Measurements from ENCODE around the gene ZNF397. TPM values are rescaled to one million over a fixed set of nuclear protein-coding genes. Genes with fewer than 3 reads are reported as not detected.
A peak's percentile ranks its signal among the peaks of the same experiment; 100 is the strongest.

Gene ZNF397
- total RNA-seq, 1 experiment from 2014 or later: 35.3 TPM

DNA sequence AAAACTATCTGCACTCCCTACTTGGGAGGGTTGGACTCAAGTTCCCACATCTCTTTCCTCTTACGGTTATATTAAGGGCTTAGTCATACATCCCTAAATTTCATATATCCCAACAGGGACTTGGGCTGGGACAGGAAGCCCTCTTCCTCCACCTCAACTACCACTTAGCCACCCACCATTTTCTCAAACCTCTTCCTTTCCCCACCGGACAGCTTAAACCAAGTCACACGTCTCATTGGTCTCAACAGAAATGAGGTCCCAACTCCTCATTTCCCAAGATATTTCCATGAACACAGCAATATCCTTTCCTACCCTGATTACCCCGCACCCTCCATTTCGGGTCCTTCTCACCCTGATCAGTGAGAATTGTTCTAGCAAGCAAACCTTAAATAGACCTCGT, 48.5 kb downstream of the ZNF397 start:
- Histone ChIP-seq H4K8ac (replicated peaks; ENCODE audit: insufficient read length, low read depth, low read length) (no peak overlapping the region), H3K14ac (ENCODE audit: insufficient read depth, low read length) (no peak overlapping the region), H2BK120ac (ENCODE audit: low read depth, low read length, poor library complexity, severe bottlenecking) (no peak overlapping the region), H2BK12ac (ENCODE audit: insufficient read length, low read depth, low read length) (no peak overlapping the region), H4K5ac (ENCODE audit: insufficient read length, low read depth, low read length) (no peak overlapping the region), H2BK20ac (ENCODE audit: low read depth, low read length, poor library complexity, severe bottlenecking) (no peak overlapping the region), H3T11ph (ENCODE audit: low read length) (no peak overlapping the region), H3K27me3 (ENCODE audit: insufficient read depth, low read length) (no peaks in the 10 kb centered on the region), H3K18ac (ENCODE audit: insufficient read length, low read depth, low read length) (no peak overlapping the region), H3K79me1 (ENCODE audit: insufficient read depth, low read depth, low read length, poor library complexity, severe bottlenecking) (peaks cover 3% of the 10 kb centered on the region), H3K4me1 (ENCODE audit: insufficient read depth, low read length) (no peaks in the 10 kb centered on the region), H3K27ac (ENCODE audit: insufficient read length, low read depth, low read length) (no peak overlapping the region), H3K56ac (ENCODE audit: insufficient read length, low read depth, low read length) (no peak overlapping the region), H3K9me3 (ENCODE audit: control insufficient read depth, low read depth, low read length) (peaks cover 9% of the 10 kb centered on the region), H4K20me1 (ENCODE audit: control insufficient read depth, insufficient read depth, insufficient read length) (no peaks in the 10 kb centered on the region), H3K9ac (ENCODE audit: extremely low read depth, insufficient read length, low read length) (peak overlapping the region; percentile 53), H3K23ac (ENCODE audit: insufficient read length, low read depth, low read length) (no peak overlapping the region), H2AK5ac (ENCODE audit: insufficient read length, low read length) (no peak overlapping the region), H2AFZ (ENCODE audit: low read length) (no peak overlapping the region), H3K4ac (ENCODE audit: low read depth, low read length) (no peak overlapping the region), H2BK5ac (ENCODE audit: insufficient read length, low read length) (no peak overlapping the region), H2BK15ac (ENCODE audit: low read depth, low read length) (no peak overlapping the region), H3K4me2 (ENCODE audit: insufficient read depth, insufficient read length, low read length) (peak overlapping the region; percentile 90), H4K91ac (ENCODE audit: insufficient read length, low read depth, low read length) (no peak overlapping the region), H3K79me2 (ENCODE audit: insufficient read depth, low read length) (no peaks in the 10 kb centered on the region), H3K23me2 (ENCODE audit: insufficient read length, low read depth, low read length, poor library complexity, severe bottlenecking) (peaks cover 8% of the 10 kb centered on the region)
- WGBS (ENCODE audit: extremely low coverage, insufficient read length, low lambda C conversion rate): no CpG with 5 or more reads among the region's 6 CpGs
- Mint-ChIP-seq H3K4me3 (peak overlapping the region; percentile 96 to 97), H3K27me3 (ENCODE audit: low read depth) (no peaks in the 10 kb centered on the region), H3K27ac (peak overlapping the region; percentile 97 to 98 (median 98)), H3K4me1 (peaks cover 14 to 18% of the 10 kb centered on the region in 2 experiments), H3K36me3 (ENCODE audit: insufficient read depth in 1 of 3, low read depth in 3 of 3) (peaks cover 18 to 50% (median 35%) of the 10 kb centered on the region in 3 experiments), H3K9me3 (peaks cover 29 to 32% of the 10 kb centered on the region in 2 experiments)
- DNase-seq: no peak
- no peak for TF ChIP-seq CTCF (conservative IDR thresholded peaks at IDR 0.05)

Measured in H9 (cell line).